Panc1 (cell line): Measurements from ENCODE around the gene PPP1R2.

Experiments used
- CTCF ChIP-seq: fragments of 450-650 bp; IDR thresholded peaks from 2 replicates; pipeline ENCODE4 v1.5.1; 2017; ENCODE audit warnings: mild to moderate bottlenecking
- POLR2AphosphoS5 ChIP-seq: IDR thresholded peaks from 2 replicates; pipeline ENCODE4 v1.6.1; 2012; ENCODE audit warnings: mild to moderate bottlenecking, low read depth, low read length, moderate library complexity
- REST ChIP-seq, 2 experiments: IDR thresholded peaks; 2 replicates each; pipeline ENCODE4 v1.6.1; 2011 to 2012; ENCODE audit warnings: low read depth in 2 of 2, control low read depth in 1 of 2, low read length in 1 of 2, mild to moderate bottlenecking in 1 of 2, moderate library complexity in 1 of 2; ENCODE audit not compliant: insufficient read depth in 1 of 2

- no peak for TF ChIP-seq CTCF
- TF ChIP-seq REST (IDR thresholded peaks at IDR 0.05; ENCODE audit: insufficient read depth in 1 of 2, low read depth in 2 of 2, low read length in 1 of 2) = no peak
- TF ChIP-seq POLR2AphosphoS5 = no peak
Observed at GRCh38 chr3:195559723-195560409, 16.7 kb upstream of the PPP1R2 start.
